Stimulated activated CD4-positive, alpha-beta T cell treated with anti-CD3 and anti-CD28 coated beads, Interleukin-4, amount 100 ng/mL, for 4 hours (primary cell): ENCODE data around the gene SSTR3.
A peak's percentile ranks its signal among the peaks of the same experiment; 100 is the strongest.

Experiments used
- DNase-seq, 2 experiments: peaks; one replicate each; pipeline ENCODE4 v3.0.0-alpha.2; 2020

SSTR3 gene

GRCh38 chr22:37228106-37229011 lies 16.1 kb upstream of the SSTR3 start:
- DNase-seq, result peak in 1 of 2 experiments; percentile 81

GRCh38 chr22:37226514-37226913 lies 14.2 kb upstream of the SSTR3 start:
- DNase-seq, result no peak

- no peak for DNase-seq
Observed at GRCh38 chr22:37226087-37226486, 13.8 kb upstream of the SSTR3 start.

GRCh38 chr22:37225481-37225880 lies 13.2 kb upstream of the SSTR3 start:
- DNase-seq, result no peak

- DNase-seq, result no peak
Observed at GRCh38 chr22:37224757-37225420, 12.6 kb upstream of the SSTR3 start.

GRCh38 chr22:37223965-37224551 lies 11.8 kb upstream of the SSTR3 start:
- DNase-seq, result no peak

- DNase-seq, result peak in 1 of 2 experiments; percentile 55
Observed at GRCh38 chr22:37222440-37222971, 10.2 kb upstream of the SSTR3 start.

- no peak for DNase-seq
Observed at GRCh38 chr22:37221424-37222333, 9.4 kb upstream of the SSTR3 start.

GRCh38 chr22:37220543-37220981 lies 8.3 kb upstream of the SSTR3 start:
- no peak for DNase-seq

- no peak for DNase-seq
Observed at GRCh38 chr22:37219533-37219932, 7.3 kb upstream of the SSTR3 start.

- DNase-seq, result peak; percentile 55 to 89
Observed at GRCh38 chr22:37218771-37219411, 6.6 kb upstream of the SSTR3 start.

- peak in 1 of 2 experiments; percentile 45 for DNase-seq
Observed at GRCh38 chr22:37218399-37218770, 6.1 kb upstream of the SSTR3 start.

- no peak for DNase-seq
Observed at GRCh38 chr22:37215890-37216289, 3.6 kb upstream of the SSTR3 start.

GRCh38 chr22:37214731-37215030 lies 2.4 kb upstream of the SSTR3 start:
- no peak for DNase-seq

GRCh38 chr22:37213941-37214730 lies 1.9 kb upstream of the SSTR3 start:
- DNase-seq, result no peak

GRCh38 chr22:37213218-37213855 lies 1.1 kb upstream of the SSTR3 start:
- DNase-seq, result no peak

GRCh38 chr22:37211866-37212173 lies 457 bp downstream of the SSTR3 start:
- no peak for DNase-seq

- DNase-seq, result no peak
Observed at GRCh38 chr22:37211075-37211865, 1.0 kb downstream of the SSTR3 start.

- no peak for DNase-seq
Observed at GRCh38 chr22:37210041-37210803, 2.1 kb downstream of the SSTR3 start.
